ENCODE results near the gene SLC6A9.

- TF ChIP-seq, protein P1, sequence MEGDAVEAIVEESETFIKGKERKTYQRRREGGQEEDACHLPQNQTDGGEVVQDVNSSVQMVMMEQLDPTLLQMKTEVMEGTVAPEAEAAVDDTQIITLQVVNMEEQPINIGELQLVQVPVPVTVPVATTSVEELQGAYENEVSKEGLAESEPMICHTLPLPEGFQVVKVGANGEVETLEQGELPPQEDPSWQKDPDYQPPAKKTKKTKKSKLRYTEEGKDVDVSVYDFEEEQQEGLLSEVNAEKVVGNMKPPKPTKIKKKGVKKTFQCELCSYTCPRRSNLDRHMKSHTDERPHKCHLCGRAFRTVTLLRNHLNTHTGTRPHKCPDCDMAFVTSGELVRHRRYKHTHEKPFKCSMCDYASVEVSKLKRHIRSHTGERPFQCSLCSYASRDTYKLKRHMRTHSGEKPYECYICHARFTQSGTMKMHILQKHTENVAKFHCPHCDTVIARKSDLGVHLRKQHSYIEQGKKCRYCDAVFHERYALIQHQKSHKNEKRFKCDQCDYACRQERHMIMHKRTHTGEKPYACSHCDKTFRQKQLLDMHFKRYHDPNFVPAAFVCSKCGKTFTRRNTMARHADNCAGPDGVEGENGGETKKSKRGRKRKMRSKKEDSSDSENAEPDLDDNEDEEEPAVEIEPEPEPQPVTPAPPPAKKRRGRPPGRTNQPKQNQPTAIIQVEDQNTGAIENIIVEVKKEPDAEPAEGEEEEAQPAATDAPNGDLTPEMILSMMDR (IDR thresholded peaks at IDR 0.05) = no peak
- no peak for TF ChIP-seq EZH2 (IDR thresholded peaks at IDR 0.05; ENCODE audit: borderline replicate concordance, insufficient read depth, low read depth, low read length, poor library complexity, severe bottlenecking)
These were observed 48.3 kb upstream of the SLC6A9 start for GRCh38 chr1:44079566-44079965.

Measured in B cell (primary cell).